Fibroblast of the aortic adventitia (primary cell): ENCODE data around the gene FAM117B. TPM values are rescaled to one million over a fixed set of nuclear protein-coding genes. Genes with fewer than 3 reads are reported as not detected.

Experiments used
- DNase-seq: peaks from one replicate; pipeline ENCODE4 v3.0.0-alpha.2; 2010; ENCODE audit warnings: low read depth
- H3K4me3 ChIP-seq: 2 replicates; pipeline ENCODE4 v1.5.1; 2011; ENCODE audit warnings: low read depth, mild to moderate bottlenecking, control low read depth, low read length, moderate library complexity
- CTCF ChIP-seq: IDR thresholded peaks from 2 replicates; pipeline ENCODE4 v1.5.1; 2011; ENCODE audit warnings: mild to moderate bottlenecking, low read length, control low read depth, inconsistent platforms; ENCODE audit not compliant: insufficient read depth
- total RNA-seq: library from RNA; depleted of rRNA; stranded (reverse); fragments of >200 nt; gene quantifications from 2 replicates; pipeline ENCODE4 v1.2.3, GENCODE V29; 2012; ENCODE audit warnings: low replicate concordance

FAM117B gene
- total RNA-seq, 1 donor, result 4.7 TPM

GRCh38 chr2:202773301-202773973 is 138.7 kb downstream of the FAM117B start:
- no peak for DNase-seq
- TF ChIP-seq CTCF, result no peak
- no peak overlapping the region for H3K4me3 ChIP-seq

- no peak for DNase-seq
- TF ChIP-seq CTCF, result no peak
Observed at GRCh38 chr2:202774104-202774503, 139.3 kb downstream of the FAM117B start.

GRCh38 chr2:202778217-202778616 is 143.4 kb downstream of the FAM117B start:
- H3K4me3 ChIP-seq, result no peak overlapping the region
- no peak for DNase-seq
- no peak for TF ChIP-seq CTCF

More at GRCh38 chr2:202774104-202774503, 139.3 kb downstream of the FAM117B start:
- H3K4me3 ChIP-seq, result no peak overlapping the region

- H3K4me3 ChIP-seq, result no peak overlapping the region
- no peak for TF ChIP-seq CTCF
- peak; percentile 52 for DNase-seq
Observed at GRCh38 chr2:202780514-202781021, 145.8 kb downstream of the FAM117B start.

- no peak overlapping the region for H3K4me3 ChIP-seq
- peak; percentile 27 for DNase-seq
- TF ChIP-seq CTCF, result no peak
Observed at GRCh38 chr2:202782940-202783558, 148.3 kb downstream of the FAM117B start.

GRCh38 chr2:202786842-202787241 is 152.1 kb downstream of the FAM117B start:
- no peak for TF ChIP-seq CTCF
- no peak overlapping the region for H3K4me3 ChIP-seq
- DNase-seq, result no peak
